ENCODE measurements around the gene USP35. TPM values are rescaled to one million over a fixed set of nuclear protein-coding genes. Genes with fewer than 3 reads are reported as not detected.

Gene USP35
- total and polyA plus RNA-seq, 7 donors, result 1.2 to 23.3 (median 6.7) TPM

- 95% methylated on average over 8 of the region's 8 CpGs for WGBS, 2 donors
- Histone ChIP-seq H3K4me1 (peaks cover 0 to 15% (median 12%) of the 10 kb centered on the region in 4 donors), H3K9me3 (no peaks in the 10 kb centered on the region), H3K27me3 (no peaks in the 10 kb centered on the region), H3K36me3 (peaks cover 0 to 18% (median 0%) of the 10 kb centered on the region in 4 donors), H3K27ac (no peak overlapping the region), H3K4me3 (no peak overlapping the region)
- intact Hi-C loops (cut with DNase I), result no loop called here
- TF ChIP-seq CTCF (IDR thresholded peaks at IDR 0.05), result no peak
- no peak for TF ChIP-seq POLR2AphosphoS5 (IDR thresholded peaks at IDR 0.05)
- no peak for TF ChIP-seq POLR2A (IDR thresholded peaks at IDR 0.05)
- TF ChIP-seq EP300 (IDR thresholded peaks at IDR 0.05), result no peak
- no peak for DNase-seq
These were observed 61.4 kb downstream of the USP35 start for GRCh38 chr11:78250099-78250498.

- no peaks in the 10 kb centered on the region for H3K27me3 ChIP-seq
- H3K36me3 ChIP-seq, result peaks cover 0 to 18% (median 0%) of the 10 kb centered on the region in 4 donors
- no peaks in the 10 kb centered on the region for H3K9me3 ChIP-seq
- no peak for TF ChIP-seq POLR2A (IDR thresholded peaks at IDR 0.05)
- no peak for TF ChIP-seq EP300 (IDR thresholded peaks at IDR 0.05)
- no peak for TF ChIP-seq CTCF (IDR thresholded peaks at IDR 0.05)
- TF ChIP-seq POLR2AphosphoS5 (IDR thresholded peaks at IDR 0.05), result no peak
- 12 to 36% methylated on average over 1 of the region's 1 CpG for WGBS, 2 donors
- H3K4me3 ChIP-seq, result no peak overlapping the region
- no peak overlapping the region for H3K27ac ChIP-seq
- peaks cover 0 to 15% (median 12%) of the 10 kb centered on the region in 4 donors for H3K4me1 ChIP-seq
- no peak for DNase-seq
- intact Hi-C loops (cut with DNase I), result no loop called here
These were observed 62.5 kb downstream of the USP35 start for GRCh38 chr11:78251083-78251775.

GRCh38 chr11:78253797-78254196 is 65.1 kb downstream of the USP35 start:
- intact Hi-C loops (cut with DNase I), result no loop called here
- DNase-seq, result no peak
- Histone ChIP-seq H3K9me3 (no peaks in the 10 kb centered on the region), H3K27me3 (no peaks in the 10 kb centered on the region), H3K4me3 (no peak overlapping the region), H3K4me1 (peaks cover 0 to 17% (median 13%) of the 10 kb centered on the region in 4 donors), H3K27ac (no peak overlapping the region), H3K36me3 (peaks cover 0 to 9% (median 0%) of the 10 kb centered on the region in 4 donors)
- 96 to 97% methylated on average over 4 of the region's 4 CpGs for WGBS, 2 donors
- TF ChIP-seq EP300 (IDR thresholded peaks at IDR 0.05) (no peak), POLR2A (IDR thresholded peaks at IDR 0.05) (no peak), CTCF (IDR thresholded peaks at IDR 0.05) (no peak), POLR2AphosphoS5 (IDR thresholded peaks at IDR 0.05) (no peak)

GRCh38 chr11:78254268-78254667 is 65.5 kb downstream of the USP35 start:
- intact Hi-C loops (cut with DNase I), result no loop called here
- Histone ChIP-seq H3K27ac (no peak overlapping the region), H3K4me1 (peaks cover 0 to 17% (median 13%) of the 10 kb centered on the region in 4 donors), H3K4me3 (no peak overlapping the region), H3K9me3 (no peaks in the 10 kb centered on the region), H3K27me3 (no peaks in the 10 kb centered on the region), H3K36me3 (peaks cover 0 to 7% (median 0%) of the 10 kb centered on the region in 4 donors)
- DNase-seq, result no peak
- TF ChIP-seq POLR2AphosphoS5 (IDR thresholded peaks at IDR 0.05) (no peak), CTCF (IDR thresholded peaks at IDR 0.05) (no peak), POLR2A (IDR thresholded peaks at IDR 0.05) (no peak), EP300 (IDR thresholded peaks at IDR 0.05) (no peak)
- WGBS, 2 donors, result 93 to 95% methylated on average over 4 of the region's 4 CpGs

Data from sigmoid colon (tissue), 7 donors.